H1 (cell line): ENCODE measurements around the gene CA10. TPM values are rescaled to one million over a fixed set of nuclear protein-coding genes. Genes with fewer than 3 reads are reported as not detected.
A peak's percentile ranks its signal among the peaks of the same experiment; 100 is the strongest.

Experiments
- CTCF ChIA-PET: fragments of 300-600 bp; sonication (Branson Sonifier 250); formaldehyde crosslinking; loops from one replicate; lab custom pipeline; 2021; ENCODE audit not compliant: partially characterized antibody; lab: Charles Lee
- POLR2A ChIA-PET: fragments of 300-600 bp; sonication (Branson Sonifier 250); formaldehyde crosslinking; loops from one replicate; lab custom pipeline; 2021; ENCODE audit warnings: inconsistent platforms; ENCODE audit not compliant: partially characterized antibody; lab: Charles Lee
- DNase-seq, 2 experiments: peaks; one replicate each; pipeline versions ENCODE4 v3.0.0 to v3.0.0-alpha.2; 2010 to 2022; ENCODE audit warnings: low spot score in 2 of 2, low read depth in 1 of 2, mixed read lengths in 1 of 2
- FAIRE-seq: peaks from 2 replicates; lab custom pipeline; 2011; peaks lifted over from hg19 to GRCh38; lab: Jason Lieb, UNC
- H2AFZ ChIP-seq: 2 replicates; pipeline ENCODE4 v1.8.1; 2012; ENCODE audit warnings: low read length, inconsistent platforms
- H2AK5ac ChIP-seq: 2 replicates; pipeline ENCODE4 v1.6.1; 2013; ENCODE audit warnings: low read depth, low read length
- H2BK120ac ChIP-seq: replicated peaks from 2 replicates; pipeline ENCODE3; 2013; ENCODE audit warnings: low read depth, low read length, inconsistent platforms
- H2BK12ac ChIP-seq: 2 replicates; pipeline ENCODE4 v1.6.1; 2013; ENCODE audit warnings: low read depth, low read length
- H2BK15ac ChIP-seq: 2 replicates; pipeline ENCODE4 v1.6.1; 2013; ENCODE audit warnings: low read length
- H2BK20ac ChIP-seq: 2 replicates; pipeline ENCODE4 v1.6.1; 2013; ENCODE audit warnings: low read length
- H2BK5ac ChIP-seq: 2 replicates; pipeline ENCODE4 v1.6.1; 2013; ENCODE audit warnings: low read depth, low read length
- H3K14ac ChIP-seq: 2 replicates; pipeline ENCODE4 v1.6.1; 2013; ENCODE audit warnings: inconsistent platforms; ENCODE audit not compliant: insufficient read length
- H3K18ac ChIP-seq: 2 replicates; pipeline ENCODE4 v1.6.1; 2013; ENCODE audit warnings: low read length; ENCODE audit errors: extremely low read depth
- H3K23ac ChIP-seq: 2 replicates; pipeline ENCODE4 v1.6.1; 2013; ENCODE audit warnings: inconsistent platforms; ENCODE audit not compliant: insufficient read length
- H3K23me2 ChIP-seq: 2 replicates; pipeline ENCODE4 v1.6.1; 2013; ENCODE audit warnings: low read depth, low read length
- H3K27ac ChIP-seq: 2 replicates; pipeline ENCODE4 v1.6.1; 2011; ENCODE audit warnings: low read depth, low read length, inconsistent platforms
- H3K27me3 ChIP-seq, 4 experiments: replicated peaks in 1 of 4; 1 replicate in 1 of 4; 2 replicates in 3 of 4; pipeline versions ENCODE4 v1.6.1 to v1.8.1; 2011 to 2013; ENCODE audit warnings: low read length in 3 of 4, mild to moderate bottlenecking in 3 of 4, inconsistent platforms in 2 of 4, mixed read lengths in 2 of 4, moderate library complexity in 1 of 4; ENCODE audit not compliant: control insufficient read depth in 3 of 4, insufficient read depth in 3 of 4; ENCODE audit errors: extremely low read depth in 1 of 4
- H3K36me3 ChIP-seq, 4 experiments: 2 replicates each; pipeline versions ENCODE4 v1.6.1 to v1.8.1; 2011 to 2013; ENCODE audit warnings: mild to moderate bottlenecking in 4 of 4, low read length in 3 of 4, moderate library complexity in 2 of 4, control low read depth in 1 of 4, inconsistent platforms in 1 of 4; ENCODE audit not compliant: insufficient read depth in 4 of 4, control insufficient read depth in 2 of 4
- H3K4ac ChIP-seq: replicated peaks from 2 replicates; pipeline ENCODE3; 2013; ENCODE audit warnings: low read length, low read depth, mixed read lengths, inconsistent platforms; ENCODE audit not compliant: insufficient read length
- H3K4me1 ChIP-seq, 4 experiments: replicated peaks in 1 of 4; 1 replicate in 1 of 4; 2 replicates in 3 of 4; pipeline versions ENCODE4 v1.6.1 to v1.8.1; 2011 to 2013; ENCODE audit warnings: low read length in 3 of 4, inconsistent platforms in 2 of 4, mixed read lengths in 1 of 4; ENCODE audit not compliant: insufficient read depth in 4 of 4, control insufficient read depth in 3 of 4
- H3K4me2 ChIP-seq, 2 experiments: 2 replicates each; pipeline versions ENCODE4 v1.6.1 to v1.8.1; 2011 to 2013; ENCODE audit warnings: low read depth in 2 of 2, low read length in 2 of 2, control low read depth in 1 of 2, inconsistent platforms in 1 of 2, mild to moderate bottlenecking in 1 of 2; ENCODE audit not compliant: insufficient read depth in 1 of 2
- H3K4me3 ChIP-seq, 4 experiments: fragments of 200-600, 300-600 bp in 1 of 4; sonication (generic), shearing (Covaris generic), sonication (Bioruptor Twin) in 1 of 4; 2 replicates each; pipeline versions ENCODE4 v1.5.1 to v1.8.1; 2011 to 2016; ENCODE audit warnings: low read length in 4 of 4, low read depth in 3 of 4, control low read depth in 2 of 4, inconsistent platforms in 2 of 4, mild to moderate bottlenecking in 2 of 4, mixed read lengths in 1 of 4, moderate library complexity in 1 of 4; ENCODE audit not compliant: insufficient read depth in 2 of 4; ENCODE audit errors: extremely low read depth in 1 of 4
- H3K56ac ChIP-seq: replicated peaks from 2 replicates; pipeline ENCODE3; 2013; ENCODE audit warnings: low read depth, mild to moderate bottlenecking, mixed read lengths, low read length, inconsistent platforms; ENCODE audit not compliant: insufficient read length
- H3K79me1 ChIP-seq: 2 replicates; pipeline ENCODE4 v1.6.1; 2013; ENCODE audit warnings: low read depth, low read length, control low read depth
- H3K79me2 ChIP-seq, 2 experiments: 2 replicates each; pipeline versions ENCODE4 v1.6.1 to v1.8.1; 2012 to 2013; ENCODE audit warnings: low read length in 2 of 2, mild to moderate bottlenecking in 2 of 2, inconsistent platforms in 1 of 2; ENCODE audit not compliant: insufficient read depth in 2 of 2, control insufficient read depth in 1 of 2
- H3K9ac ChIP-seq, 4 experiments: replicated peaks in 1 of 4; 1 replicate in 1 of 4; 2 replicates in 3 of 4; pipeline versions ENCODE4 v1.6.1 to v1.8.1; 2011 to 2013; ENCODE audit warnings: low read depth in 3 of 4, low read length in 3 of 4, control low read depth in 2 of 4, mild to moderate bottlenecking in 2 of 4, moderate library complexity in 2 of 4, inconsistent platforms in 1 of 4; ENCODE audit errors: extremely low read depth in 1 of 4
- H3K9me3 ChIP-seq, 2 experiments: 2 replicates each; pipeline versions ENCODE4 v1.6.1 to v1.8.1; 2012 to 2013; ENCODE audit warnings: mild to moderate bottlenecking in 2 of 2, moderate library complexity in 2 of 2, control low read depth in 1 of 2, inconsistent platforms in 1 of 2, low read depth in 1 of 2, low read length in 1 of 2, mixed read lengths in 1 of 2; ENCODE audit not compliant: insufficient read depth in 2 of 2
- H4K20me1 ChIP-seq, 2 experiments: replicated peaks in 1 of 2; 2 replicates each; pipeline versions ENCODE3 to v1.8.1; 2011 to 2013; ENCODE audit warnings: inconsistent platforms in 2 of 2, low read length in 2 of 2, mild to moderate bottlenecking in 1 of 2; ENCODE audit not compliant: insufficient read depth in 2 of 2, control insufficient read depth in 1 of 2
- H4K5ac ChIP-seq: 2 replicates; pipeline ENCODE4 v1.6.1; 2013; ENCODE audit warnings: low read length, low read depth, mixed read lengths, inconsistent platforms; ENCODE audit not compliant: insufficient read length
- H4K8ac ChIP-seq: 2 replicates; pipeline ENCODE4 v1.8.0; 2013; ENCODE audit warnings: mild to moderate bottlenecking, moderate library complexity, low read length, inconsistent platforms; ENCODE audit not compliant: insufficient read depth; ENCODE audit errors: extremely low read depth
- H4K91ac ChIP-seq: replicated peaks from 2 replicates; pipeline ENCODE3; 2013; ENCODE audit warnings: low read length, mixed read lengths, inconsistent platforms; ENCODE audit not compliant: insufficient read length
- CTBP2 ChIP-seq: IDR thresholded peaks from 2 replicates; pipeline ENCODE4 v1.7.0; 2011; ENCODE audit warnings: borderline replicate concordance, mild to moderate bottlenecking, moderate library complexity, mixed read lengths, low read length; ENCODE audit not compliant: insufficient read depth, insufficient read length
- FOSL1 ChIP-seq: IDR thresholded peaks from 2 replicates; pipeline ENCODE4 v1.6.1; 2011; ENCODE audit warnings: mild to moderate bottlenecking, low read depth, low read length, moderate library complexity; ENCODE audit not compliant: insufficient read depth
- WGBS, 2 experiments: shearing (Covaris generic) in 1 of 2; methylation state at CpG; one replicate each; pipeline versions ENCODE4 v1.1.6 to v1.1.7; 2013 to 2015; ENCODE audit warnings: low lambda C conversion rate in 2 of 2, mixed read lengths in 2 of 2, inconsistent platforms in 1 of 2, low coverage in 1 of 2, missing lambda C conversion rate in 1 of 2; ENCODE audit not compliant: insufficient replicate concordance in 2 of 2, insufficient coverage in 1 of 2, insufficient read length in 1 of 2; ENCODE audit errors: extremely low coverage in 1 of 2, missing lambda C conversion rate in 1 of 2; 5-methylcytosine and 5-hydroxymethylcytosine counted together
- polyA plus RNA-seq, 7 experiments: library from polyadenylated mRNA; depleted of rRNA in 3 of 7; stranded (reverse) in 5 of 7; unstranded in 2 of 7; fragments of >200 nt in 5 of 7; fragments of 200-250 nt in 2 of 7; gene quantifications; 1 replicate in 5 of 7; 2 replicates in 1 of 7; 4 replicates in 1 of 7; pipeline versions ENCODE4 v1.2.1 to v1.2.3, GENCODE V29; 2011 to 2013; ENCODE audit warnings: missing spikeins in 2 of 7, mixed read lengths in 2 of 7
- total RNA-seq: library from RNA; stranded (reverse); fragmentation: NEBNext Ultra II Directional; extraction: Animal tissue kit (Norgen Biotek cat#: 25700); gene quantifications from 2 replicates; pipeline ENCODE4 v1.2.1, GENCODE V29; 2021

CA10 gene
- total and polyA plus RNA-seq, 2 of the 8 experiments (the other 6 are each of a cell fraction or from before 2014, with no cell fraction given) = 0.60 to 0.63 TPM

GRCh38 chr17:52048137-52048898 is 110.2 kb downstream of the CA10 start:
- Histone ChIP-seq H2BK120ac (no peak overlapping the region), H3K23ac (no peak overlapping the region), H4K91ac (no peak overlapping the region), H3K4me3 (no peak overlapping the region), H2AK5ac (no peak overlapping the region), H2BK20ac (no peak overlapping the region), H2BK15ac (no peak overlapping the region), H3K9ac (peak overlapping the region in 1 of 4 experiments; percentile 49; a peak in 1 of 7 replicates), H3K27ac (no peak overlapping the region), H2AFZ (no peak overlapping the region), H2BK5ac (no peak overlapping the region), H4K5ac (no peak overlapping the region), H4K20me1 (no peaks in the 10 kb centered on the region), H3K79me2 (no peaks in the 10 kb centered on the region), H3K9me3 (no peaks in the 10 kb centered on the region), H3K36me3 (no peaks in the 10 kb centered on the region), H3K56ac (no peak overlapping the region), H3K14ac (no peak overlapping the region), H3K18ac (no peak overlapping the region), H3K4me2 (no peak overlapping the region), H3K4ac (no peak overlapping the region), H3K4me1 (peaks cover 0 to 3% (median 1%) of the 10 kb centered on the region in 4 experiments; a peak in 2 of 7 replicates), H4K8ac (no peak overlapping the region), H3K27me3 (no peaks in the 10 kb centered on the region), H3K23me2 (no peaks in the 10 kb centered on the region), H2BK12ac (no peak overlapping the region), H3K79me1 (no peaks in the 10 kb centered on the region)
- TF ChIP-seq FOSL1 = no peak
- TF ChIP-seq CTBP2 = no peak
- FAIRE-seq (no peak), DNase-seq (no peak)
- 91% methylated on average over 5 of the region's 5 CpGs; no CpG with 5 or more reads in 1 of the 2 experiments for WGBS, 2 experiments
- ChIA-PET CTCF (no interaction called here), POLR2A (no interaction called here)
